ENCODE measurements around the gene SCCPDH.

SCCPDH gene

DNA sequence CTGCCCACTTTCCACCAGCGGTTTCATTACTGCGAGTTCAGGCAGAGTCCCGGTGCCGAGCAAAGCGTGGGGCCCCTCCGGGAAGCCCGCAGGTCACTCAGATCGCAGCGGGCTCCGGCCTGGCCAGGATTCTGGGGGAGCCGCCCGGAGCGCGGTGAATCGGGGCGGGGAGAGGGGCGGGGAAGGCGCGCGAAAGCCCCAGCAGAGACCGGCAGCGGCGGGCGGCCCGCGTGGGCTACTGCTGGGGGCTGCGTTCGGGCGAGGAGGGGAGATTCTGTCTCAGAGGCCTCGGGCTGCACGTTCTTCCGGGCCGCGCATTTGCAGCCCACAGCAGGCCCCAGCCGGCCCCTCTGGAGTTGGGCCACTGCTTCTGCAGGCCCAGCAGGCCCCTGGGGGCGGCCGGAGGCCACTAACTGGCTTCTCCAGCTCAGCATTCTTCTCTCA is 64.7 kb downstream of the SCCPDH start:
- TF ChIP-seq, protein P1, sequence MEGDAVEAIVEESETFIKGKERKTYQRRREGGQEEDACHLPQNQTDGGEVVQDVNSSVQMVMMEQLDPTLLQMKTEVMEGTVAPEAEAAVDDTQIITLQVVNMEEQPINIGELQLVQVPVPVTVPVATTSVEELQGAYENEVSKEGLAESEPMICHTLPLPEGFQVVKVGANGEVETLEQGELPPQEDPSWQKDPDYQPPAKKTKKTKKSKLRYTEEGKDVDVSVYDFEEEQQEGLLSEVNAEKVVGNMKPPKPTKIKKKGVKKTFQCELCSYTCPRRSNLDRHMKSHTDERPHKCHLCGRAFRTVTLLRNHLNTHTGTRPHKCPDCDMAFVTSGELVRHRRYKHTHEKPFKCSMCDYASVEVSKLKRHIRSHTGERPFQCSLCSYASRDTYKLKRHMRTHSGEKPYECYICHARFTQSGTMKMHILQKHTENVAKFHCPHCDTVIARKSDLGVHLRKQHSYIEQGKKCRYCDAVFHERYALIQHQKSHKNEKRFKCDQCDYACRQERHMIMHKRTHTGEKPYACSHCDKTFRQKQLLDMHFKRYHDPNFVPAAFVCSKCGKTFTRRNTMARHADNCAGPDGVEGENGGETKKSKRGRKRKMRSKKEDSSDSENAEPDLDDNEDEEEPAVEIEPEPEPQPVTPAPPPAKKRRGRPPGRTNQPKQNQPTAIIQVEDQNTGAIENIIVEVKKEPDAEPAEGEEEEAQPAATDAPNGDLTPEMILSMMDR (IDR thresholded peaks at IDR 0.05; ENCODE audit: low read depth, low read length), result no peak
- no peak for TF ChIP-seq EZH2phosphoT487 (IDR thresholded peaks at IDR 0.05; ENCODE audit: low read depth)
- no peak overlapping the region for H3K4me2 ChIP-seq (ENCODE audit: low read length)
- no peaks in the 10 kb centered on the region for H4K20me1 ChIP-seq (ENCODE audit: insufficient read depth, low read length)
- no peaks in the 10 kb centered on the region for H3K27me3 ChIP-seq (ENCODE audit: low read depth, low read length)
- H3K9me3 ChIP-seq (ENCODE audit: insufficient read depth, low read length), result no peaks in the 10 kb centered on the region
- no peak overlapping the region for H3K27ac ChIP-seq (ENCODE audit: low read length)
- H3K9ac ChIP-seq (ENCODE audit: low read length), result no peak overlapping the region
- no peak overlapping the region for H2AFZ ChIP-seq (ENCODE audit: low read depth, low read length)
- H3K4me1 ChIP-seq (ENCODE audit: low read length), result no peaks in the 10 kb centered on the region
- H3K36me3 ChIP-seq (replicated peaks; ENCODE audit: low read depth, low read length), result no peaks in the 10 kb centered on the region
- no peaks in the 10 kb centered on the region for H3K79me2 ChIP-seq (ENCODE audit: low read length)
- no peak overlapping the region for H3K4me3 ChIP-seq (ENCODE audit: low read length)

DNA sequence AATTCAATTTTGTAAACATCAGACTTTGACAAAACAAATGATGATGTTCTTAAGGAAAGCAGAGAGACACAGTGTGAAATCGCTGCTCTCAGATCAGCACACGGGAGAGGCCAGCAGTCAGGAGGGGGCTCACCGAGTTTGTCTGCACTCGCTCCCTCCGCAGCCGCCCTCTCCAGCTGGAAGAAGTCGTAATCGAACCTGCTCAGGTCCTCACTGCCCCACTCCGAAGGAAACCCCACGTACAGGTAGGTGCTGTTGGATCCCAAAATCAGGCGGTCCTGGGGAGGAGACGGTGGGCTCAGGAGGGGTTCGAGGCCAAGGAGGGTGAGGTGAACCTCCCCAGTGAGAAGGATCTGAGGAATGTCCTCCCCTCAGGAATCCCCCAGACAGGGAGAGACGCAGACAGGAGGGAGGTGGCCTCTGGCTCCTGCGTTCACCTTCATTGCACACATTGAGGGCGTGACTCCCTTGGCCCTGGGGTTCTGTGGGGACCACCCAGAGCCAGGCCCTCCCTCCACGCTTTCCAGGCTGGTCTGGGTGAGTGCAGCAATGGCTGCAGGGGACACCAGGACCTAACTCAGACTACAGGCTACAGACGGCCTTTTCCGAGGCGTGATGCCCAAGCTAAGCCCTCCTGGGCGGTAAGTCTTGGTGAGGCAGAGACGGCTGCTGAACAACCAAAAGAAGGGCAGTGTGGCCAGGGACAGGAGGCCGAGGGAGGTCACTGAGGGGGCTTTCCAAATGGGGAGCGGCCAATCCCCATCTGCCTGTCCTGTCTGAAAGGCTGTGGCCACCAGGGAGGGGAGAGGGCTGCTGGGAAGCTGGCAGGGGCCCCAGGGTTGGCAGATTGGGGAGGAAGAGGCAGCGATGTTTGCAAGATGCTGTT is 65.5 kb downstream of the SCCPDH start:
- no peak overlapping the region for H2AFZ ChIP-seq (ENCODE audit: low read depth, low read length)
- TF ChIP-seq, protein P1 (IDR thresholded peaks at IDR 0.05; ENCODE audit: low read depth, low read length), result no peak
- TF ChIP-seq EZH2phosphoT487 (IDR thresholded peaks at IDR 0.05; ENCODE audit: low read depth), result no peak
- H3K27ac ChIP-seq (ENCODE audit: low read length), result no peak overlapping the region
- H3K79me2 ChIP-seq (ENCODE audit: low read length), result no peaks in the 10 kb centered on the region
- no peak overlapping the region for H3K4me3 ChIP-seq (ENCODE audit: low read length)
- H3K4me1 ChIP-seq (ENCODE audit: low read length), result no peaks in the 10 kb centered on the region
- H3K9me3 ChIP-seq (ENCODE audit: insufficient read depth, low read length), result no peaks in the 10 kb centered on the region
- H3K9ac ChIP-seq (ENCODE audit: low read length), result no peak overlapping the region
- no peaks in the 10 kb centered on the region for H3K36me3 ChIP-seq (replicated peaks; ENCODE audit: low read depth, low read length)
- no peak overlapping the region for H3K4me2 ChIP-seq (ENCODE audit: low read length)
- no peaks in the 10 kb centered on the region for H3K27me3 ChIP-seq (ENCODE audit: low read depth, low read length)
- H4K20me1 ChIP-seq (ENCODE audit: insufficient read depth, low read length), result no peaks in the 10 kb centered on the region

DNA sequence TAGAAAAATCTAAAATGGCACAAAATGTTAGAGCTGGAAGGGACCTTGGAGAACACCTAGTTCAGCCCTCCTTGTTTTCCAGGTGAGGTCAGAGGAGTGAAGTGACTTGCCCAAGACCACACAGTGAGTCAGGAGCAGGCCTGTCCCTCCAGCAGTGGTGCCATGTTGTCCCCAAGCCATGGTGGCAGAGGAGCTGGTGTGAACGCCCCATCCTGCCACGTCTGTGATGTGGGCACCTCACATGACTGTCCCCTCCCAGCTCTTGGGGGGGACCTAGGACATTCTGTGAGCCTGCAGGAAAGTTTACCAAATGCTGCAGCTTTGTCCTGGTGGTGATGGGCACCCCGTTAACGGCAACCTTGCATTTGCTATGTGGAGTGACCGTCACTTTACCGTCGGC is 66.2 kb downstream of the SCCPDH start:
- no peak overlapping the region for H3K4me2 ChIP-seq (ENCODE audit: low read length)
- no peak overlapping the region for H3K9ac ChIP-seq (ENCODE audit: low read length)
- H3K27me3 ChIP-seq (ENCODE audit: low read depth, low read length), result no peaks in the 10 kb centered on the region
- H3K4me3 ChIP-seq (ENCODE audit: low read length), result no peak overlapping the region
- TF ChIP-seq, protein P1 (IDR thresholded peaks at IDR 0.05; ENCODE audit: low read depth, low read length), result no peak
- no peak for TF ChIP-seq EZH2phosphoT487 (IDR thresholded peaks at IDR 0.05; ENCODE audit: low read depth)
- H3K27ac ChIP-seq (ENCODE audit: low read length), result no peak overlapping the region
- H3K79me2 ChIP-seq (ENCODE audit: low read length), result no peaks in the 10 kb centered on the region
- no peak overlapping the region for H2AFZ ChIP-seq (ENCODE audit: low read depth, low read length)
- H3K4me1 ChIP-seq (ENCODE audit: low read length), result no peaks in the 10 kb centered on the region
- no peaks in the 10 kb centered on the region for H3K36me3 ChIP-seq (replicated peaks; ENCODE audit: low read depth, low read length)
- H3K9me3 ChIP-seq (ENCODE audit: insufficient read depth, low read length), result no peaks in the 10 kb centered on the region
- H4K20me1 ChIP-seq (ENCODE audit: insufficient read depth, low read length), result no peaks in the 10 kb centered on the region

DNA sequence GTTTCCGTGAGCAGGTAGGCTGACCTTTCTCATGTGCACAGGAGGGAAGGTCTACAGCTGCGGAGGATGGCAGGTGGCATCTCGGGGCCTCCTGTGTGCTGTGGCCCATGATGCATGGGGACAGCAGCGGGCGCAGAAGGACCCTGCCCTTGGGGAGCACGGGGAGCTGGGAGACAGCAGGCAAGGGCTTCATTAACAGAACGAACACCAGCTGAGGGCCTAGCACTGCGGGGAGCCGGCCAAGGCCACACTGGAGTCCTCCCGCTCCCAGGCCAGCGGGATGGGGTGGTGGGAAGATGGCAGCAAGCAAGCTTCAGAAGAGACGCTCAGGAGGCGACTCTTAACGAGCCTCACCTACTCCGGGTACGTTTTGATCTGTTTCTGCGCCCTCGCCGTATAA is 66.6 kb downstream of the SCCPDH start:
- Histone ChIP-seq H3K4me2 (ENCODE audit: low read length) (no peak overlapping the region), H3K9ac (ENCODE audit: low read length) (no peak overlapping the region), H3K36me3 (replicated peaks; ENCODE audit: low read depth, low read length) (no peaks in the 10 kb centered on the region), H3K4me3 (ENCODE audit: low read length) (no peak overlapping the region), H3K9me3 (ENCODE audit: insufficient read depth, low read length) (no peaks in the 10 kb centered on the region), H3K27ac (ENCODE audit: low read length) (no peak overlapping the region), H3K79me2 (ENCODE audit: low read length) (no peaks in the 10 kb centered on the region), H2AFZ (ENCODE audit: low read depth, low read length) (no peak overlapping the region), H3K27me3 (ENCODE audit: low read depth, low read length) (no peaks in the 10 kb centered on the region), H3K4me1 (ENCODE audit: low read length) (no peaks in the 10 kb centered on the region), H4K20me1 (ENCODE audit: insufficient read depth, low read length) (no peaks in the 10 kb centered on the region)
- no peak for TF ChIP-seq EZH2phosphoT487 (IDR thresholded peaks at IDR 0.05; ENCODE audit: low read depth)
- TF ChIP-seq, protein P1 (IDR thresholded peaks at IDR 0.05; ENCODE audit: low read depth, low read length), result no peak
